ENCODE data around the gene METTL15.

- TF ChIP-seq, protein P1, sequence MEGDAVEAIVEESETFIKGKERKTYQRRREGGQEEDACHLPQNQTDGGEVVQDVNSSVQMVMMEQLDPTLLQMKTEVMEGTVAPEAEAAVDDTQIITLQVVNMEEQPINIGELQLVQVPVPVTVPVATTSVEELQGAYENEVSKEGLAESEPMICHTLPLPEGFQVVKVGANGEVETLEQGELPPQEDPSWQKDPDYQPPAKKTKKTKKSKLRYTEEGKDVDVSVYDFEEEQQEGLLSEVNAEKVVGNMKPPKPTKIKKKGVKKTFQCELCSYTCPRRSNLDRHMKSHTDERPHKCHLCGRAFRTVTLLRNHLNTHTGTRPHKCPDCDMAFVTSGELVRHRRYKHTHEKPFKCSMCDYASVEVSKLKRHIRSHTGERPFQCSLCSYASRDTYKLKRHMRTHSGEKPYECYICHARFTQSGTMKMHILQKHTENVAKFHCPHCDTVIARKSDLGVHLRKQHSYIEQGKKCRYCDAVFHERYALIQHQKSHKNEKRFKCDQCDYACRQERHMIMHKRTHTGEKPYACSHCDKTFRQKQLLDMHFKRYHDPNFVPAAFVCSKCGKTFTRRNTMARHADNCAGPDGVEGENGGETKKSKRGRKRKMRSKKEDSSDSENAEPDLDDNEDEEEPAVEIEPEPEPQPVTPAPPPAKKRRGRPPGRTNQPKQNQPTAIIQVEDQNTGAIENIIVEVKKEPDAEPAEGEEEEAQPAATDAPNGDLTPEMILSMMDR (IDR thresholded peaks at IDR 0.05 in 8 of 11, conservative IDR thresholded peaks at IDR 0.05 in 3 of 11), result no peak
- TF ChIP-seq POLR2A (IDR thresholded peaks at IDR 0.05), result no peak
Measured at GRCh38 chr11:28137366-28137765, 29.2 kb downstream of the METTL15 start.
